ENCODE measurements around the gene TLE3.

DNA sequence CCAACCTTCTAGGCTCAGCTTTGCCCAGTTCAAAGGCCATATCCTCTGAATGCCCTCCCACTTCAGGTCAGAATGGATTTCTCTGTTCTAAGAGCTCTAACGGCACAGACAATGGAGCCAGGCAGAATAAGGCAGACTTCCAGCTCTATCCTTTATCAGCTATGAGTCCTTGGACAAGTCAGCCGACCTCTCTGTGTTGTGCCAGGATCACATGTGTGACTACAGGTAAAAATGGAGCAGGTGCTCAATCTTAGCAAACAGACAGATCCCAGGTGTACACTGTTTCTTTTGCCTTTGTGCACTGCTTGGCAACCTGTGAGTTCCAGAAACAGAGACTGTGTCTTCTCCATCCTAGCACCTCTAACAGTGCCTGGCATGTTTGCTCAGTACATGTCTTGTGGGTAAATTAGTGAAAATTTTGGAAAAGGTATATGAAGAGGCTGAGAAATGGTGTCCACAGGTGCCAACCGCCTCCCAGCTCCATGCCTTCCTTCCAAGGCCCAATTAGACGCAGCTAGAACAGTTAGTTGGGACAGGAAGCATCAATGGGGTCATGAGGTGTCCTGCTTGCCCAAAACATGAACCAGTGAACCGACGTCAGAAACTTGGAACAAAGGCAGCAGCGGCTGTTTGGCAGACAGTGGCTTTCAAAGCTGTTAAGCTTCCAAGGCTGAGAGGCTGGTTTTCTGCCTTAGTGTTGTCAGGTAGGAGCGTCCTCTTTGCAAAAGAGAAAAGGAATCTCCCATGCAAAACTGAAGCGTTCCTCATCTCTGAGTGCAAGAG lies 28.7 kb downstream of the TLE3 start:
- TF ChIP-seq, protein P1, sequence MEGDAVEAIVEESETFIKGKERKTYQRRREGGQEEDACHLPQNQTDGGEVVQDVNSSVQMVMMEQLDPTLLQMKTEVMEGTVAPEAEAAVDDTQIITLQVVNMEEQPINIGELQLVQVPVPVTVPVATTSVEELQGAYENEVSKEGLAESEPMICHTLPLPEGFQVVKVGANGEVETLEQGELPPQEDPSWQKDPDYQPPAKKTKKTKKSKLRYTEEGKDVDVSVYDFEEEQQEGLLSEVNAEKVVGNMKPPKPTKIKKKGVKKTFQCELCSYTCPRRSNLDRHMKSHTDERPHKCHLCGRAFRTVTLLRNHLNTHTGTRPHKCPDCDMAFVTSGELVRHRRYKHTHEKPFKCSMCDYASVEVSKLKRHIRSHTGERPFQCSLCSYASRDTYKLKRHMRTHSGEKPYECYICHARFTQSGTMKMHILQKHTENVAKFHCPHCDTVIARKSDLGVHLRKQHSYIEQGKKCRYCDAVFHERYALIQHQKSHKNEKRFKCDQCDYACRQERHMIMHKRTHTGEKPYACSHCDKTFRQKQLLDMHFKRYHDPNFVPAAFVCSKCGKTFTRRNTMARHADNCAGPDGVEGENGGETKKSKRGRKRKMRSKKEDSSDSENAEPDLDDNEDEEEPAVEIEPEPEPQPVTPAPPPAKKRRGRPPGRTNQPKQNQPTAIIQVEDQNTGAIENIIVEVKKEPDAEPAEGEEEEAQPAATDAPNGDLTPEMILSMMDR (IDR thresholded peaks at IDR 0.05; ENCODE audit: insufficient read depth, low read depth, low read length), result no peak
- no peak for TF ChIP-seq EZH2 (IDR thresholded peaks at IDR 0.05; ENCODE audit: insufficient read depth, low read length)

Measured in astrocyte (in vitro differentiated cells and primary cell).